GM23338 (cell line): ENCODE data around the gene CTDNEP1.

Source experiments
- CREB1 ChIP-seq: fragments of 250-450 bp; sonication (Bioruptor Pico); IDR thresholded peaks from 2 replicates; pipeline ENCODE4 v1.5.0; 2020; ENCODE audit warnings: low read depth, mild to moderate bottlenecking, moderate library complexity
- EZH2phosphoT487 ChIP-seq: fragments of 200-600 bp; sonication (generic); IDR thresholded peaks from one replicate; pipeline ENCODE4 v1.8.1; 2018; ENCODE audit warnings: antibody characterized with exemption; ENCODE audit not compliant: unreplicated experiment
- POLR2AphosphoS5 ChIP-seq: IDR thresholded peaks from 2 replicates; pipeline ENCODE4 v1.6.1; 2016; ENCODE audit warnings: antibody characterized with exemption, low read depth
- ZNF331 ChIP-seq: fragments of 250-450 bp; sonication (Bioruptor Pico); IDR thresholded peaks from 2 replicates; pipeline ENCODE4 v1.5.0; 2020; ENCODE audit warnings: low read depth, mild to moderate bottlenecking, moderate library complexity
- TF ChIP-seq, protein P1 (sequence below), 2 experiments: fragments of 200-600 bp in 1 of 2; sonication (generic) in 1 of 2; conservative IDR thresholded peaks; 2 replicates each; pipeline versions ENCODE4 v1.5.1 to v1.6.1; 2016 to 2017; ENCODE audit warnings: antibody characterized with exemption in 2 of 2, low read depth in 2 of 2, mild to moderate bottlenecking in 2 of 2, moderate library complexity in 1 of 2

DNA sequence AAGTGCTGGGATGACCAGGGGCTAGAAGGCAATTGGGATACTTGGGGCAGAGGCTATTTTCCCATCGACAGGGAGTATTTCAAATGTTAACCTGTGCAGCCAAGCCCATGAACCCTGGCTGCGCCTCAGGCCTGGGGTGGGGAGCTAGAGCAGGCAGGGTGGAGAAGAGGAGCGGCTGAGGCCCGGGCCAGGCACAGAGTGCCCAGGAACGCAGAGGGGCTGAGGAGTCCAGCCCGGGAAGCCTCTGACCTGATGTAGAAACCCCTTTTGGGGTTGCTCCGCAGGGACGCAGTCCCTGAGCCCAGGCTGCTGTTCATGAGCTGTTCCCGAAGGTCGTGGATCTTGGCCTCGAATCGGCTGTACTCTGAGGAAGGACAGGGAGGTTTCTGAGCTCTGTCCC lies 55.6 kb downstream of the CTDNEP1 start:
- TF ChIP-seq EZH2phosphoT487 (no peak), ZNF331 (CRISPR knock-in tag) (no peak), CREB1 (no peak), POLR2AphosphoS5 (no peak)
- TF ChIP-seq, protein P1, sequence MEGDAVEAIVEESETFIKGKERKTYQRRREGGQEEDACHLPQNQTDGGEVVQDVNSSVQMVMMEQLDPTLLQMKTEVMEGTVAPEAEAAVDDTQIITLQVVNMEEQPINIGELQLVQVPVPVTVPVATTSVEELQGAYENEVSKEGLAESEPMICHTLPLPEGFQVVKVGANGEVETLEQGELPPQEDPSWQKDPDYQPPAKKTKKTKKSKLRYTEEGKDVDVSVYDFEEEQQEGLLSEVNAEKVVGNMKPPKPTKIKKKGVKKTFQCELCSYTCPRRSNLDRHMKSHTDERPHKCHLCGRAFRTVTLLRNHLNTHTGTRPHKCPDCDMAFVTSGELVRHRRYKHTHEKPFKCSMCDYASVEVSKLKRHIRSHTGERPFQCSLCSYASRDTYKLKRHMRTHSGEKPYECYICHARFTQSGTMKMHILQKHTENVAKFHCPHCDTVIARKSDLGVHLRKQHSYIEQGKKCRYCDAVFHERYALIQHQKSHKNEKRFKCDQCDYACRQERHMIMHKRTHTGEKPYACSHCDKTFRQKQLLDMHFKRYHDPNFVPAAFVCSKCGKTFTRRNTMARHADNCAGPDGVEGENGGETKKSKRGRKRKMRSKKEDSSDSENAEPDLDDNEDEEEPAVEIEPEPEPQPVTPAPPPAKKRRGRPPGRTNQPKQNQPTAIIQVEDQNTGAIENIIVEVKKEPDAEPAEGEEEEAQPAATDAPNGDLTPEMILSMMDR (conservative IDR thresholded peaks at IDR 0.05; ENCODE audit: low read depth in 2 of 2) = no peak
